Activated CD4-positive, alpha-beta T cell treated with anti-CD3 and anti-CD28 coated beads for 36 hours (primary cell): ENCODE results near the gene MTSS2. TPM values are rescaled to one million over a fixed set of nuclear protein-coding genes. Genes with fewer than 3 reads are reported as not detected.
"Not testable (repeated sequence)": the region's sequence is repeated elsewhere in the genome, so short reads cannot be mapped to it uniquely, and the experiment has no call there.

Source experiments
- ATAC-seq: fragments of 200-7000 bp; cut with Tn5 transposase; one replicate; pipeline ENCODE4 v1.10.0; 2021; ENCODE audit warnings: mild to moderate bottlenecking, moderate library complexity
- CTCF ChIA-PET: fragments of 350-600 bp; sonication (Branson Sonifier 250); formaldehyde crosslinking; loops from one replicate; lab custom pipeline; 2021; ENCODE audit warnings: antibody characterized with exemption; lab: Charles Lee
- POLR2A ChIA-PET: fragments of 350-600 bp; sonication (Branson Sonifier 250); formaldehyde crosslinking; loops from one replicate; lab custom pipeline; 2021; ENCODE audit warnings: antibody characterized with exemption, inconsistent platforms; lab: Charles Lee
- DNase-seq: peaks from one replicate; pipeline ENCODE4 v3.0.0-alpha.2; 2020
- H3K27ac Mint-ChIP-seq: one replicate; pipeline ENCODE4 v1.8.0; 2021; ENCODE audit warnings: mixed read lengths
- H3K27me3 Mint-ChIP-seq: one replicate; pipeline ENCODE4 v1.8.0; 2021; ENCODE audit warnings: mixed read lengths
- H3K36me3 Mint-ChIP-seq: one replicate; pipeline ENCODE4 v1.8.0; 2021; ENCODE audit warnings: low read depth, mixed read lengths
- H3K4me1 Mint-ChIP-seq: one replicate; pipeline ENCODE4 v1.8.0; 2021; ENCODE audit warnings: mixed read lengths
- H3K4me3 Mint-ChIP-seq: one replicate; pipeline ENCODE4 v1.8.0; 2021; ENCODE audit warnings: mild to moderate bottlenecking, moderate library complexity, mixed read lengths
- H3K9me3 Mint-ChIP-seq: one replicate; pipeline ENCODE4 v1.8.0; 2021; ENCODE audit warnings: low read depth, mixed read lengths
- intact Hi-C, 2 experiments: fragments of 100-400 bp; cut with DNase I in 1 of 2; cut with micrococcal nuclease in 1 of 2; formaldehyde crosslinking; loops; one replicate each; pipeline versions ENCODE4 v1.14.2 to v1.15.1; 2022 to 2024; cut with DNase I, micrococcal nuclease
- total RNA-seq, 2 experiments: library from RNA; stranded (reverse); gene quantifications; one replicate each; pipeline ENCODE4 v1.2.3, GENCODE V29; 2021

The MTSS2 gene
- total RNA-seq, 2 experiments from 2014 or later: 1.6 to 3.5 TPM

- H3K4me3 Mint-ChIP-seq: no peak overlapping the region
- CTCF ChIA-PET: interaction anchor here (0.8 to 1.4 kb wide), 3 partner anchors 17 to 96 kb away, joined by 3 to 5 read pairs (median 3); no protein-coding TSS in a partner anchor
- no peaks in the 10 kb centered on the region for H3K36me3 Mint-ChIP-seq
- no peaks in the 10 kb centered on the region for H3K27me3 Mint-ChIP-seq
- no peaks in the 10 kb centered on the region for H3K9me3 Mint-ChIP-seq
- no peaks in the 10 kb centered on the region for H3K4me1 Mint-ChIP-seq
- DNase-seq (no peak), ATAC-seq (no peak)
- intact Hi-C loops: no loop called here
- H3K27ac Mint-ChIP-seq: no peak overlapping the region
- POLR2A ChIA-PET: no interaction called here
Observed at GRCh38 chr16:70675851-70676513, 9.9 kb downstream of the MTSS2 start.

- DNase-seq: no peak
- Mint-ChIP-seq H3K27ac (no peak overlapping the region), H3K36me3 (no peaks in the 10 kb centered on the region), H3K9me3 (no peaks in the 10 kb centered on the region), H3K4me3 (no peak overlapping the region), H3K27me3 (no peaks in the 10 kb centered on the region), H3K4me1 (no peaks in the 10 kb centered on the region)
- POLR2A ChIA-PET: no interaction called here
- intact Hi-C loops: no loop called here
- ATAC-seq: no peak
- CTCF ChIA-PET: interaction anchor here (1.4 kb wide), 2 partner anchors 21 to 97 kb away, joined by 3 to 8 read pairs; no protein-coding TSS in a partner anchor
Observed at GRCh38 chr16:70674221-70675014, 11.4 kb downstream of the MTSS2 start.

- H3K9me3 Mint-ChIP-seq, intact Hi-C loops, H3K4me3 Mint-ChIP-seq, POLR2A ChIA-PET, ATAC-seq, DNase-seq, H3K27ac Mint-ChIP-seq, H3K27me3 Mint-ChIP-seq, H3K4me1 Mint-ChIP-seq, H3K36me3 Mint-ChIP-seq: not testable (repeated sequence)
- CTCF ChIA-PET: interaction anchor here (1.5 kb wide), 1 partner anchor 100 kb away, joined by 3 read pairs; no protein-coding TSS in a partner anchor
Observed at GRCh38 chr16:70670938-70671337, 14.9 kb downstream of the MTSS2 start.

GRCh38 chr16:70670175-70670574 lies 15.7 kb downstream of the MTSS2 start:
- peaks cover 1% of the 10 kb centered on the region for H3K9me3 Mint-ChIP-seq
- no peaks in the 10 kb centered on the region for H3K4me1 Mint-ChIP-seq
- CTCF ChIA-PET: interaction anchor here (1.5 kb wide), 1 partner anchor 101 kb away, joined by 3 read pairs; no protein-coding TSS in a partner anchor
- H3K4me3 Mint-ChIP-seq: no peak overlapping the region
- peaks cover 2% of the 10 kb centered on the region for H3K36me3 Mint-ChIP-seq
- POLR2A ChIA-PET: no interaction called here
- intact Hi-C loops: no loop called here
- H3K27me3 Mint-ChIP-seq: no peaks in the 10 kb centered on the region
- no peak for DNase-seq
- no peak overlapping the region for H3K27ac Mint-ChIP-seq
- no peak for ATAC-seq

- peaks cover 2% of the 10 kb centered on the region for H3K36me3 Mint-ChIP-seq
- no peaks in the 10 kb centered on the region for H3K27me3 Mint-ChIP-seq
- H3K4me3 Mint-ChIP-seq: no peak overlapping the region
- DNase-seq (peak; percentile 2), ATAC-seq (no peak)
- H3K4me1 Mint-ChIP-seq: no peaks in the 10 kb centered on the region
- ChIA-PET POLR2A (no interaction called here), CTCF (interaction anchor here (0.7 to 3.2 kb wide), 2 partner anchors 13 to 346 kb away, joined by 4 to 17 read pairs; no protein-coding TSS in a partner anchor)
- intact Hi-C loops: no loop called here
- H3K9me3 Mint-ChIP-seq: peaks cover 1% of the 10 kb centered on the region
- no peak overlapping the region for H3K27ac Mint-ChIP-seq
Observed at GRCh38 chr16:70665806-70666735, 19.8 kb downstream of the MTSS2 start.

GRCh38 chr16:70665113-70665694 lies 20.6 kb downstream of the MTSS2 start:
- DNase-seq: no peak
- H3K36me3 Mint-ChIP-seq: peaks cover 2% of the 10 kb centered on the region
- no peak overlapping the region for H3K4me3 Mint-ChIP-seq
- ChIA-PET CTCF (no interaction called here), POLR2A (no interaction called here)
- H3K27me3 Mint-ChIP-seq: no peaks in the 10 kb centered on the region
- intact Hi-C loops: no loop called here
- H3K27ac Mint-ChIP-seq: no peak overlapping the region
- peaks cover 1% of the 10 kb centered on the region for H3K9me3 Mint-ChIP-seq
- no peak for ATAC-seq
- H3K4me1 Mint-ChIP-seq: no peaks in the 10 kb centered on the region

GRCh38 chr16:70664325-70665112 lies 21.3 kb downstream of the MTSS2 start:
- no peak overlapping the region for H3K27ac Mint-ChIP-seq

GRCh38 chr16:70663524-70664324 lies 22.1 kb downstream of the MTSS2 start:
- H3K9me3 Mint-ChIP-seq: no peaks in the 10 kb centered on the region
- ChIA-PET POLR2A (no interaction called here), CTCF (no interaction called here)
- H3K4me3 Mint-ChIP-seq: no peak overlapping the region
- intact Hi-C loops: no loop called here
- H3K4me1 Mint-ChIP-seq: no peaks in the 10 kb centered on the region
- peaks cover under 1% of the 10 kb centered on the region for H3K36me3 Mint-ChIP-seq
- H3K27ac Mint-ChIP-seq: no peak overlapping the region
- H3K27me3 Mint-ChIP-seq: no peaks in the 10 kb centered on the region
- ATAC-seq (no peak), DNase-seq (no peak)

More at GRCh38 chr16:70664325-70665112, 21.3 kb downstream of the MTSS2 start:
- DNase-seq (no peak), ATAC-seq (no peak)
- Mint-ChIP-seq H3K4me1 (no peaks in the 10 kb centered on the region), H3K9me3 (peaks cover 1% of the 10 kb centered on the region), H3K4me3 (no peak overlapping the region), H3K27me3 (no peaks in the 10 kb centered on the region), H3K36me3 (peaks cover 2% of the 10 kb centered on the region)
- ChIA-PET CTCF (no interaction called here), POLR2A (no interaction called here)
- intact Hi-C loops: no loop called here

- Mint-ChIP-seq H3K9me3 (no peaks in the 10 kb centered on the region), H3K4me1 (no peaks in the 10 kb centered on the region), H3K27me3 (no peaks in the 10 kb centered on the region), H3K27ac (no peak overlapping the region), H3K36me3 (no peaks in the 10 kb centered on the region), H3K4me3 (no peak overlapping the region)
- ATAC-seq (no peak), DNase-seq (no peak)
- intact Hi-C loops: no loop called here
- POLR2A ChIA-PET: interaction anchor here (0.6 kb wide), 1 partner anchor 60 kb away, joined by 3 read pairs; no protein-coding TSS in a partner anchor
- CTCF ChIA-PET: interaction anchor here (1.3 kb wide), 2 partner anchors 9 to 107 kb away, joined by 5 to 8 read pairs; no protein-coding TSS in a partner anchor
Observed at GRCh38 chr16:70662991-70663523, 22.8 kb downstream of the MTSS2 start.
